GM10266 (cell line): ENCODE data around the gene NDUFS5.

Source experiments
- DNase-seq: peaks from one replicate; pipeline ENCODE4 v3.0.0; 2012; ENCODE audit errors: extremely low spot score
- CTCF ChIP-seq: IDR thresholded peaks from 2 replicates; pipeline ENCODE4 v1.5.1; 2012; ENCODE audit warnings: mild to moderate bottlenecking, low read depth; ENCODE audit not compliant: control insufficient read depth, insufficient read depth; ENCODE audit errors: missing control alignments

Gene NDUFS5

GRCh38 chr1:39023140-39023539 is 3.0 kb upstream of the NDUFS5 start:
- no peak for TF ChIP-seq CTCF
- DNase-seq, result no peak

GRCh38 chr1:39026866-39027507 is 837 bp downstream of the NDUFS5 start:
- DNase-seq, result no peak
- no peak for TF ChIP-seq CTCF

- DNase-seq, result no peak
- TF ChIP-seq CTCF, result no peak
These were observed 8.0 kb downstream of the NDUFS5 start for GRCh38 chr1:39034114-39034654.

- DNase-seq, result no peak
- TF ChIP-seq CTCF, result no peak
These were observed 10.5 kb downstream of the NDUFS5 start for GRCh38 chr1:39036678-39037077.

- no peak for DNase-seq
- no peak for TF ChIP-seq CTCF
These were observed 17.4 kb downstream of the NDUFS5 start for GRCh38 chr1:39043513-39043912.

GRCh38 chr1:39044762-39045161 is 18.6 kb downstream of the NDUFS5 start:
- no peak for TF ChIP-seq CTCF
- DNase-seq, result no peak

GRCh38 chr1:39045231-39045630 is 19.1 kb downstream of the NDUFS5 start:
- no peak for DNase-seq
- TF ChIP-seq CTCF, result no peak
